Testis (tissue), 2 donors: ENCODE results near the gene HS6ST3.

ENCODE experiments used
- POLR2A ChIP-seq: fragments of 450-650 bp; IDR thresholded peaks from one replicate; pipeline ENCODE4 v1.6.1; 2017; ENCODE audit warnings: antibody characterized with exemption, mild to moderate bottlenecking, moderate library complexity
- TF ChIP-seq, protein P1 (sequence below), 3 experiments: fragments of 450-650 bp in 2 of 3; fragments of 200-600 bp in 1 of 3; sonication (generic) in 1 of 3; IDR thresholded peaks; one replicate each; pipeline ENCODE4 v1.5.1; 2016 to 2019; ENCODE audit warnings: antibody characterized with exemption in 3 of 3, mild to moderate bottlenecking in 2 of 3, moderate library complexity in 1 of 3

- TF ChIP-seq, protein P1, sequence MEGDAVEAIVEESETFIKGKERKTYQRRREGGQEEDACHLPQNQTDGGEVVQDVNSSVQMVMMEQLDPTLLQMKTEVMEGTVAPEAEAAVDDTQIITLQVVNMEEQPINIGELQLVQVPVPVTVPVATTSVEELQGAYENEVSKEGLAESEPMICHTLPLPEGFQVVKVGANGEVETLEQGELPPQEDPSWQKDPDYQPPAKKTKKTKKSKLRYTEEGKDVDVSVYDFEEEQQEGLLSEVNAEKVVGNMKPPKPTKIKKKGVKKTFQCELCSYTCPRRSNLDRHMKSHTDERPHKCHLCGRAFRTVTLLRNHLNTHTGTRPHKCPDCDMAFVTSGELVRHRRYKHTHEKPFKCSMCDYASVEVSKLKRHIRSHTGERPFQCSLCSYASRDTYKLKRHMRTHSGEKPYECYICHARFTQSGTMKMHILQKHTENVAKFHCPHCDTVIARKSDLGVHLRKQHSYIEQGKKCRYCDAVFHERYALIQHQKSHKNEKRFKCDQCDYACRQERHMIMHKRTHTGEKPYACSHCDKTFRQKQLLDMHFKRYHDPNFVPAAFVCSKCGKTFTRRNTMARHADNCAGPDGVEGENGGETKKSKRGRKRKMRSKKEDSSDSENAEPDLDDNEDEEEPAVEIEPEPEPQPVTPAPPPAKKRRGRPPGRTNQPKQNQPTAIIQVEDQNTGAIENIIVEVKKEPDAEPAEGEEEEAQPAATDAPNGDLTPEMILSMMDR (IDR thresholded peaks at IDR 0.05): no peak
- TF ChIP-seq POLR2A: no peak
Observed at GRCh38 chr13:96243376-96243775, 153.5 kb downstream of the HS6ST3 start.
